GM19372 (cell line): Measurements from ENCODE around the gene CCL28.

Experiments used
- ATAC-seq: cut with Tn5 transposase; IDR thresholded peaks from one replicate; pipeline ENCODE4 v1.9.1; 2021; ENCODE audit warnings: mild to moderate bottlenecking, low read depth, moderate library complexity; ENCODE audit not compliant: unreplicated experiment

CCL28 gene

GRCh38 chr5:43362725-43363435 lies 49.3 kb downstream of the CCL28 start:
- ATAC-seq, result no peak

GRCh38 chr5:43358726-43359125 lies 53.5 kb downstream of the CCL28 start:
- ATAC-seq, result no peak

- ATAC-seq, result no peak
Observed at GRCh38 chr5:43358301-43358700, 53.9 kb downstream of the CCL28 start.

GRCh38 chr5:43357878-43358281 lies 54.3 kb downstream of the CCL28 start:
- no peak for ATAC-seq

- ATAC-seq, result no peak
Observed at GRCh38 chr5:43357067-43357466, 55.1 kb downstream of the CCL28 start.

- no peak for ATAC-seq
Observed at GRCh38 chr5:43354774-43355173, 57.4 kb downstream of the CCL28 start.

GRCh38 chr5:43353668-43354067 lies 58.5 kb downstream of the CCL28 start:
- no peak for ATAC-seq

- no peak for ATAC-seq
Observed at GRCh38 chr5:43352915-43353314, 59.3 kb downstream of the CCL28 start.

GRCh38 chr5:43352131-43352530 lies 60.1 kb downstream of the CCL28 start:
- no peak for ATAC-seq

- no peak for ATAC-seq
Observed at GRCh38 chr5:43348861-43349363, 63.3 kb downstream of the CCL28 start.

GRCh38 chr5:43348207-43348606 lies 64.0 kb downstream of the CCL28 start:
- ATAC-seq, result no peak

- no peak for ATAC-seq
Observed at GRCh38 chr5:43338862-43339261, 73.3 kb downstream of the CCL28 start.

GRCh38 chr5:43336159-43336558 lies 76.0 kb downstream of the CCL28 start:
- ATAC-seq, result no peak

GRCh38 chr5:43335681-43336080 lies 76.5 kb downstream of the CCL28 start:
- no peak for ATAC-seq

- ATAC-seq, result no peak
Observed at GRCh38 chr5:43332401-43332800, 79.8 kb downstream of the CCL28 start.
